GM19240 (cell line): Measurements from ENCODE around the gene CFAP97D2.

ENCODE experiments used
- DNase-seq: peaks from one replicate; pipeline ENCODE4 v3.0.0; 2011; ENCODE audit warnings: low spot score; ENCODE audit not compliant: insufficient read length

CFAP97D2 gene

GRCh38 chr13:114199954-114200353 lies 20.9 kb downstream of the CFAP97D2 start:
- DNase-seq: no peak

GRCh38 chr13:114200399-114200911 lies 21.4 kb downstream of the CFAP97D2 start:
- DNase-seq: no peak

GRCh38 chr13:114202581-114202980 lies 23.5 kb downstream of the CFAP97D2 start:
- no peak for DNase-seq

- no peak for DNase-seq
Observed at GRCh38 chr13:114203536-114203935, 24.5 kb downstream of the CFAP97D2 start.

DNA sequence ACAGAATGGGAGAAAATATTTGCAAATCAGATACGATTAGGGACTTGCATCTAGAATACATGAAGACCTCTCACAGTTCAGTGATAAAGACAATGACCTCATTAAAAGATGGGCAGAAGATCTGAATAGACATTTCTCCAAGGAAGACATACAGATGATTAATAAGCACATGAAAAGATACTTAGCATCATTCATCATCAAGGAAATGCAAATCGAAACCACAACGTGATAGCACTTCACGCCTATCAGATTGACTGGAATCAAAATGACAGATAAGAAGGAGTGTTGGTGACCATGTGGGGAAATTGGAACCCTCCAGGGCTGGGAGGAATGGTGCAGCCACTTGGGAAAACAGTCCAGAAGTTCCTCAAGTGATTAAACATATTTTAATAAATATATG lies 25.8 kb downstream of the CFAP97D2 start:
- DNase-seq: no peak

GRCh38 chr13:114208134-114208533 lies 29.1 kb downstream of the CFAP97D2 start:
- DNase-seq: no peak

GRCh38 chr13:114211446-114212157 lies 32.5 kb downstream of the CFAP97D2 start:
- DNase-seq: no peak

GRCh38 chr13:114212158-114212495 lies 33.1 kb downstream of the CFAP97D2 start:
- no peak for DNase-seq

- DNase-seq: no peak
Observed at GRCh38 chr13:114213980-114214379, 34.9 kb downstream of the CFAP97D2 start.

GRCh38 chr13:114219392-114219791 lies 40.3 kb downstream of the CFAP97D2 start:
- no peak for DNase-seq

DNA sequence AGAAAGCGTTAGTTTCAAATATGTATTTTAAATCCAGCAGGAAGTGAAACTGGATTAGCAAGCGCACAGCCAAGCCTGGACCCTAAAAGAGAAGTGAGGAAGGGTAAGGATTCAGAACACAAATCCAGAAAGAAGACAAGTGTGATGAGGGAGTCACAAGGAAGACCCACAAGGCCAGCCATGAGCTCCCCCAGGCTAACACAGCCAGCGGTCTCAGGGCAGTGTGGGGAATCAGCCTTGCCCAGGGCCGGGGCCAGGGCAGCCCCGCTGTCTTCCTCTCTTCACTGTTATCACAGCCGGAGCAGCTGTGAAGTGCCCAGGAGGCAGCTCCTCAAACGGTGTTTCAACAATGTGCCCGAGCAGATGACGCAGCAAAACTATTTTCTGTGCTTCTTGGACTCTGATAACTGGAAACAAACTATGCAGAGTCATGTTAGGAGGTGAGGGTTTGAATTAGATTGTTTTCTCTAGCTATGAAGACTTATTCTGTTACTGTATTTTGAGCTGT lies 43.5 kb downstream of the CFAP97D2 start:
- DNase-seq: no peak

- no peak for DNase-seq
Observed at GRCh38 chr13:114224201-114224600, 45.1 kb downstream of the CFAP97D2 start.

- no peak for DNase-seq
Observed at GRCh38 chr13:114225610-114226009, 46.6 kb downstream of the CFAP97D2 start.

DNA sequence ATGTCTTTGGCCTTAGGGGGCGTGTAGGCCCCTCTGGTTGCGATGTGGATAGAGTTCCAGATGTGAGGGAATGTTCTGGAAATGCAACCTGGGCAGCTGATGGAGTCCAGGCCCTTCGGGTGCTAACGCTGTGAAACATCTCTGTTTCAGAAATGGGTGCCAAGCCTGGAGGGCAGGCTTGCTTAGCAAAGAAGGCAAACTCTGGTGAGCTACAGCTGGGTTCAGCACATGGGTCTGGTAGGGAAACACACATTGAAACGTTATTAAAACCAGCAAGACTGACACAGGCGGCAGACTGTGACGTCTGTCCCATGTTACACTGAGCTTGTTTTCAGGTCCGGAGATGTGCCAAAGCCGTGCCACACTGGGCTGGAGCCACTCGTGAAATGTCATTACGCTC lies 47.0 kb downstream of the CFAP97D2 start:
- no peak for DNase-seq

DNA sequence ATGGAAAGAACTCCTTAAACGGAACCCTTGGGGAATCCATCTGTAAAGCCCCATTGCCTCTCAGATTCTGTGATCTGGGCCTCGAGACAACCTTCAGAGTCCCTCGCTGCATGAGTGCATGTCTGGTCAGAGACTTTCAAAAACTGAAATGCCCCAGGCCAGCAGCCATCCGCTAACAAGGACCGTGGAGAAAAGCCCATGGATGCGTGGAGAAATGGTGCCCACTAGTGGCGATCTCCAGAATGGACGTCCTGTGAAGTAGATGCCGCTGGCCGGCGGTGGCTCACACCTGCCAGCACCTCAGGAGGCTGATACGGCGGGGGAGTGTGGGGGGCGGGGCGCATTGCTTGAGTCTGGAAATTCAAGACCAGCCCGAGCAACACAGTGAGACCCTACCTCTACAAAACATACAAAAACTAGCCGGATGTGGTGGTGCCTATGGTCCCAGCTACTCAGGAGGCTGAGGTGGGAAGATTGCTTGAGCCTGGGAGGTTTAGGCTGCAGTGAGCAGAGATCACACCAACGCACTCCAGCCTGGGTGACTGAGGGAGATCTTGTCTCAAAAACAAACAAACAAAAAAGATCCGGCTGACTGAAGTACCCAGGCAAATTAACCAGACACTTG lies 47.8 kb downstream of the CFAP97D2 start:
- peak; percentile 76 for DNase-seq

GRCh38 chr13:114227528-114227927 lies 48.5 kb downstream of the CFAP97D2 start:
- DNase-seq: no peak

DNA sequence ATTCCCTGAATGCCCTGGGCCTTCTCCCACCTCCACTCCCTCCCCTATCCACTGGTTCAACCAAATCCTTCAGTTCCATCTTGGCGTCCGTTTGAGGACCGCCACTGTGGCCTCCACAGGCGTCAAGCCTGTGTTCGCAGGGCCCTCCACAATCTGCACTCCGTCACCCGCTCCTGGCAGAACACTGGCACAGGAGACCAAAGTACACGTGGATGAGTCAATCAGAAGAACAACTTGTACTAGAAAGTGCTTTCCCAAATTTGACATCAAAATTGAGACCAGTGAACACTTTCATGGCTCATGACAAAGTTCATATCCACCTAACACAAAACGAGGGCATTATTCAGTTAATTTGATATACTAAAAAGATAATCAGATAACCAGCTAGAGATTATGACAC lies 49.1 kb downstream of the CFAP97D2 start:
- no peak for DNase-seq

DNA sequence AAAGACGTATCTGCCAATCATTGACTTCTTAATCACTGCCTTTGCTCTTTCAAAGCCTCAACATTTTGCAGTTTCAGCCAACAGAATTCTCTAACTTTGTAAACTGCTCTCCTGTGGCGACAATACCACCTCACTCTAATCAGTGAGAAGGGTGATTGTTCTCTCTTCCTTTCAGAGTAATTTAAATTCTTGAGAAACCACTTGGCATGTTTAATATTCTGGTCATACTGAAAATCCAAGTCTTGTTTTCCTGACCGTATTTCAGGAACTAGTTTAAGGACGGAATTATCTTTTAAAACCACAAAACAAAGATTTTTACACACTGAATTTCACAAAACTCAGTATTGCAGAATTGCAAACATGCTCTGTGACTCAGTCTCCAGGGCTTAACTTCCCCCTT lies 50.4 kb downstream of the CFAP97D2 start:
- no peak for DNase-seq

- DNase-seq: no peak
Observed at GRCh38 chr13:114230117-114230516, 51.1 kb downstream of the CFAP97D2 start.

- DNase-seq: no peak
Observed at GRCh38 chr13:114230575-114230974, 51.5 kb downstream of the CFAP97D2 start.

DNA sequence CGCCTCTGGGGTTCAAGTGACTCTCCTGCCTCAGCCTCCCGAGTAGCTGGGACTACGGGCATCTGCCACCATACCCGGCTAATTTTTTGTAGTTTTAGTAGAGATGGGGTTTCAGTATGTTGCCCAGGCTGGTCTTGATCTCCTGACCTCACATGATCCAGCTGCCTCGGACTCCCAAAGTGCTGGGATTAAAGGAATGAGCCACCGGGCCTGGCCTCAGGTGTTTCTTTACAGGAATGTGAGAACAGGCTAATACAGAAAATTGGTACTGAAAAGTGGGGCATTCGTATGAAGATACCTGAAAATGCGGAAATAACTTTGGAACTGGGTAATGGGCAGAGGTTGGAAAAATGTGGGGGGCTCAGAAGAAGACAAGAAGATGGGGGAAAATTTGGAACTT lies 52.8 kb downstream of the CFAP97D2 start:
- no peak for DNase-seq

DNA sequence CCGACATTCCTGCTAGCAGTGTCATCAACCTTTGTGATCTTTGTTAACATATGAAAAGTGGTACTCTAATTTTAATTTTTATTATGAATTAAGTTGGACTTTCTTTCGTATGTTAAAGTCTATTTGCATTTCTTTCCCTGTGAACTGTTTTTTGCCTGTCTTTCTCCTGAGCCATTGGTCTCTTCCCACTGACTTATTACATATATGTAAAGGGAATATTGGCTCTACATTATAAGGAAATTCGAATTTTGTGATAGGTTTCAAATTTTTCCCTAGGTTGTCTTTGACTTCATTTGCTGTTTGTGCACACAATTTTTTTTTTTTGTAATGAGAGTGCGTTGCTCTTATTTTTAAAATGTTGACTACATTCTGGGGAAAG lies 55.2 kb downstream of the CFAP97D2 start:
- DNase-seq: no peak
